Heart left ventricle (tissue), 13 donors: ENCODE measurements around the gene CCDC188.

Experiments
- POLR2A ChIP-seq, 2 donors: fragments of 450-650 bp; IDR thresholded peaks; one replicate each; pipeline ENCODE4 v1.6.1; 2017; ENCODE audit warnings: antibody characterized with exemption in 2 of 2, mild to moderate bottlenecking in 2 of 2, moderate library complexity in 2 of 2
- TF ChIP-seq, protein P1 (sequence below), 12 donors: fragments of 200-600 bp; sonication (generic) in 4 of 12; IDR thresholded peaks; one replicate each; pipeline versions ENCODE4 v1.5.0 to v1.8.0; 2018 to 2022; ENCODE audit warnings: antibody characterized with exemption in 12 of 12, mild to moderate bottlenecking in 5 of 12
- donor health status: ischemic (EF 13 %, LVEDD 7.1; RV severe dilation, severe dysfunction).
- donor health status: DM: no; HTN: yes; CAD: no.
- donor health status: DM: no; HTN: no; CAD: no.
- donor health status: ischemic (EF 25% LVEDD 6.9; RV normal size, moderate dysfunction).
- donor health status: ischemic (EF 25% LVEDD 5.7; RV mildly dilated, moderate dysfunction).
- donor health status: ischemic (EF 35%, LVEDD 5.7; RV mildly dilated, moderate dysfunction).
- donor health status: nonischemic (EF 11% LVEDD 7.7; RV severe dilation, severe dysfunction).
- donor health status: DM: yes; HTN: yes; CAD: no.
- donor health status: PGD.
- donor health status: ischemic (EF 29% LVEDD 5.4; RV normal size, mild dysfunction).
- donor health status: nonischemic (EF 23%, LVEDD 6.1; RV moderate dilation, normal function).

DNA sequence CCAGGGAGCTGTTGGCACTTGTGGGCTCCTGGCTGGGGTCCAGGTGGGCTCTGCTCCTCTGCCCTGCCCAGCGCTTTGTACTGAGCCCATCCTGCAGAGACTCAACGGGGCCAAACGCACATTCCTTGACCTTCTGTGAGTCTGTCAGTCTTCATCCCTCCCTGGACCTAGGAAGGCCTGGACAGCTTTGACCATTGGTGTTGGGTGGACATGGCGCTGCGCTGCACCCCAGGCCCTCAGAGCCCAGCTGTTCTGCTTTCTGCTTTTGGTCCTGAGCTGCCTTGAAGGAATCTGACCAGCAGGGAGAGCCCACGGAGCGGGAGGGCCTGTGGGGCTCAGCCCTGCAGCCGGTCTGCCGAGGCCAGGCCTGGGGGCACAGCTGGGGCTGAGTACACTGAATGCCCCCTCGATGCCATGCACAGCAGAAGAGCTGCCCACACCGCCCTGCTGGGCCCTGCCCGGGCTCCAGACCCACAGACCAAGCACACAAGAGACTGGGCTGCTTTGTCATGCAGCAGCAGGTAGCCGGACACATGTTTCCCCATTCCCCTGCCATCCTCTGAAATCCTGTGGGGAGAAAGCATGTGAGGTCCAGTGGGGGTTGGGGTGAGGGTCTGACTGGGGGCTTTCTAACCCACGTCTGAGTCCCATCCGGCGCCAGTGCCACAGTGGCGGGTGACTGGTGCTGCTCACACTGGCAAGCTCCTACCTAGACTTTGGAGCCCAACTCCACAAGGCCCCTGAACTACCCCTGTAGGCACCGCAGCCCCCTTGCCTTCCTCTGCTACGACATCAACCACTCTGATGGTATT, 24.1 kb upstream of the CCDC188 start:
- TF ChIP-seq, protein P1, sequence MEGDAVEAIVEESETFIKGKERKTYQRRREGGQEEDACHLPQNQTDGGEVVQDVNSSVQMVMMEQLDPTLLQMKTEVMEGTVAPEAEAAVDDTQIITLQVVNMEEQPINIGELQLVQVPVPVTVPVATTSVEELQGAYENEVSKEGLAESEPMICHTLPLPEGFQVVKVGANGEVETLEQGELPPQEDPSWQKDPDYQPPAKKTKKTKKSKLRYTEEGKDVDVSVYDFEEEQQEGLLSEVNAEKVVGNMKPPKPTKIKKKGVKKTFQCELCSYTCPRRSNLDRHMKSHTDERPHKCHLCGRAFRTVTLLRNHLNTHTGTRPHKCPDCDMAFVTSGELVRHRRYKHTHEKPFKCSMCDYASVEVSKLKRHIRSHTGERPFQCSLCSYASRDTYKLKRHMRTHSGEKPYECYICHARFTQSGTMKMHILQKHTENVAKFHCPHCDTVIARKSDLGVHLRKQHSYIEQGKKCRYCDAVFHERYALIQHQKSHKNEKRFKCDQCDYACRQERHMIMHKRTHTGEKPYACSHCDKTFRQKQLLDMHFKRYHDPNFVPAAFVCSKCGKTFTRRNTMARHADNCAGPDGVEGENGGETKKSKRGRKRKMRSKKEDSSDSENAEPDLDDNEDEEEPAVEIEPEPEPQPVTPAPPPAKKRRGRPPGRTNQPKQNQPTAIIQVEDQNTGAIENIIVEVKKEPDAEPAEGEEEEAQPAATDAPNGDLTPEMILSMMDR (IDR thresholded peaks at IDR 0.05): peak in 8 of 12 donors; percentile 9 to 42 (median 18)
- TF ChIP-seq POLR2A (IDR thresholded peaks at IDR 0.05): no peak
